Retinal pigment epithelial cell (primary cell): Measurements from ENCODE around the gene TMEM236.

ENCODE experiments used
- DNase-seq: peaks from one replicate; pipeline ENCODE4 v3.0.0-alpha.2; 2010; ENCODE audit warnings: low read depth
- H3K4me3 ChIP-seq: 2 replicates; pipeline ENCODE4 v1.5.1; 2011; ENCODE audit warnings: mild to moderate bottlenecking, low read length, control low read depth, moderate library complexity
- TF ChIP-seq, protein P1 (sequence below): conservative IDR thresholded peaks from 2 replicates; pipeline ENCODE4 v1.5.1; 2011; ENCODE audit warnings: low read depth, low read length, control low read depth, inconsistent platforms

TMEM236 gene

GRCh38 chr10:17751781-17752445, at the start of gene TMEM236:
Gene TMEM236, plus strand, starts transcription at chr10:17752201. Its CDS starts 95 bp downstream, at chr10:17752296.
- no peak for DNase-seq
- H3K4me3 ChIP-seq = no peak within 1 kb of the TSS
- TF ChIP-seq, protein P1, sequence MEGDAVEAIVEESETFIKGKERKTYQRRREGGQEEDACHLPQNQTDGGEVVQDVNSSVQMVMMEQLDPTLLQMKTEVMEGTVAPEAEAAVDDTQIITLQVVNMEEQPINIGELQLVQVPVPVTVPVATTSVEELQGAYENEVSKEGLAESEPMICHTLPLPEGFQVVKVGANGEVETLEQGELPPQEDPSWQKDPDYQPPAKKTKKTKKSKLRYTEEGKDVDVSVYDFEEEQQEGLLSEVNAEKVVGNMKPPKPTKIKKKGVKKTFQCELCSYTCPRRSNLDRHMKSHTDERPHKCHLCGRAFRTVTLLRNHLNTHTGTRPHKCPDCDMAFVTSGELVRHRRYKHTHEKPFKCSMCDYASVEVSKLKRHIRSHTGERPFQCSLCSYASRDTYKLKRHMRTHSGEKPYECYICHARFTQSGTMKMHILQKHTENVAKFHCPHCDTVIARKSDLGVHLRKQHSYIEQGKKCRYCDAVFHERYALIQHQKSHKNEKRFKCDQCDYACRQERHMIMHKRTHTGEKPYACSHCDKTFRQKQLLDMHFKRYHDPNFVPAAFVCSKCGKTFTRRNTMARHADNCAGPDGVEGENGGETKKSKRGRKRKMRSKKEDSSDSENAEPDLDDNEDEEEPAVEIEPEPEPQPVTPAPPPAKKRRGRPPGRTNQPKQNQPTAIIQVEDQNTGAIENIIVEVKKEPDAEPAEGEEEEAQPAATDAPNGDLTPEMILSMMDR = no peak

DNA sequence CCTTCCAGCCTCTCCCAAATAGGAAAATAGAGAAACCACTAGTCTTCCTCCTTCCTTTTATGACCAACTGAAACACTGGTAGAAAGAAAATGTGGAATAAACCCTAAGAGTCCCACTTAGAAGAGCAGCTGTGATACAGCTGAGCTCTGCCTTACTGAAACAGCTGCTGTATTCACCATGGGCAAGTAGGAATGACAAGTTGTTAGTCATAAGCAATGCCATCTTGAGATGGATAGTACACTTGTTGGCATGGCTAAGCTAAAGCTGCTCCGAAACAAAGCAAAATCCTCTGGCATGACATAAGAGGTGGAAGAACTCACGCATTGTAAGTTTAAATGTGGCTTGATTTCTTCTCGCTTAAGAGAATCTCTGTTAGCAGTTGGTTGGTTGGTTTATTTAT, 48.3 kb upstream of the TMEM236 start:
- H3K4me3 ChIP-seq = no peak overlapping the region
- no peak for DNase-seq
- TF ChIP-seq, protein P1 = no peak

GRCh38 chr10:17708821-17709220, 43.2 kb upstream of the TMEM236 start:
- H3K4me3 ChIP-seq = no peak overlapping the region
- TF ChIP-seq, protein P1 = no peak
- DNase-seq = no peak

DNA sequence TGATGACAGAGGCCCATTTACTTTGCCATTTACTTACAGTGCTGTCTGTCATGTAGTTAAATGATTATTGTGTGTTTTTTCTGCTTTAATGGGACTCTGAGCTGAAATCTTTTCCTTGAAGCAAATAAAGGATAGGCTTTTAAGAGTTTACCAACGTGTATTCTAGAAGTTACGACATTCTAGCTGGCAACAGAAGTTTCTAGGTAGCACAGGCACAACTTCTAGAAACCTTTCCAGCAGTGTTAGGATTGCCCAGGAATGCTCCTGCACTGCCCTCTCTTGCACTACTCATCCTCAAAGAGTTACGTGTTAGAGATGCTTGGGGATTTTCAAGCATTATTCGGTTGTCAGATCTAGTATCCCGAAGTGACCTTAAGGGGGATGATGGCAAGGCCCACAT, 42.5 kb upstream of the TMEM236 start:
- no peak for DNase-seq
- H3K4me3 ChIP-seq = no peak overlapping the region
- TF ChIP-seq, protein P1 = no peak

GRCh38 chr10:17710181-17710580, 41.8 kb upstream of the TMEM236 start:
- TF ChIP-seq, protein P1 = no peak
- no peak overlapping the region for H3K4me3 ChIP-seq
- no peak for DNase-seq

GRCh38 chr10:17712053-17712452, 39.9 kb upstream of the TMEM236 start:
- no peak for DNase-seq
- TF ChIP-seq, protein P1 = no peak
- H3K4me3 ChIP-seq = no peak overlapping the region

DNA sequence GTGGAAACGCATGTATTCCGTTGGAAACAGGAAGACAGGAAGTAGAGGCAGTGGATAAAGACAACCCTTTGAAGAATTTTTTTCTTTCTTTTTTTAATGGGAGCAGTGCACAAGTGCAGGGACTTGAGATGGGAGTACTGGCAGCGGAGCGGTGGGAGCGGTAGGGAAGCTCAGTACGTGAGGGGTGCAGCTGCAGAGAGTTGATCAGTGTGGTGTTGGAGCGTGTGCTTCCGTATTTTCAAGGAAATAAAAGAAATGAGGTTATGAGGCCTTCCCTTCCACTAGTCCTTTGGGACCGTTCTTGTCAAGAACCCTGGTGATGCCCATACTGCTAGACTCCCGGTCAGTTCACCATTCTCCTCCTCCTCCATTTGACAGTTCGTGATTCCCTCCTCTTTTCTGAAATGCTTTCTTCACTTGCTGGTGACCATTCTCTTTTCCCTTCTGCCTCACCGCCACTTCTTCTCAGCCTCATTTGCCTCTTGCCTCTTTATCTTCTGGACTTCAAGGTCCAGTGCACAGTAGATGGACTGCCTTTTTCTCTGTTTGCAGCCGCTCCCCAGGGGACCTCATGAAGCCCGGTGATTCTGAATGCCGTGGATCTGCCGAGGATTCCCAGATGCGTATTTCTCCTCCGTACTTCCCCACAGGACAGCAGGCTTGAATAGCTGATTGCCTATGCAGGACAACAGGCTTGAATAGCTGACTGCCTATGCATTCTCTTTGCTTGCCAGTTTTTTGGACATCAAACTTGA, 39.1 kb upstream of the TMEM236 start:
- TF ChIP-seq, protein P1 = no peak
- H3K4me3 ChIP-seq = no peak overlapping the region
- DNase-seq = no peak
